H54 (cell line): Measurements from ENCODE around the gene HOXD10.

Experiments
- DNase-seq: peaks from one replicate; pipeline ENCODE4 v3.0.0; 2011; ENCODE audit warnings: low spot score, mixed read lengths; ENCODE audit not compliant: insufficient read length
- FAIRE-seq: peaks from 3 replicates; lab custom pipeline; 2011; peaks lifted over from hg19 to GRCh38; lab: Jason Lieb, UNC
- POLR2A ChIP-seq: IDR thresholded peaks from 2 replicates; pipeline ENCODE4 v1.6.1; 2011; ENCODE audit warnings: low read depth, mild to moderate bottlenecking, low read length

Gene HOXD10

GRCh38 chr2:176151442-176152287 lies 35.1 kb downstream of the HOXD10 start, which contains the start of gene HOXD4:
Gene HOXD4 (plus strand): TSS chr2:176151550. CDS start chr2:176151634, 84 bp downstream.
- DNase-seq (no peak), FAIRE-seq (no peak)
- TF ChIP-seq POLR2A: no peak

- DNase-seq (no peak), FAIRE-seq (no peak)
- TF ChIP-seq POLR2A: no peak
Observed at GRCh38 chr2:176152350-176153181, 36.0 kb downstream of the HOXD10 start.

GRCh38 chr2:176154576-176155252 lies 38.1 kb downstream of the HOXD10 start:
- DNase-seq: no peak
- no peak for FAIRE-seq
- TF ChIP-seq POLR2A: no peak

GRCh38 chr2:176155356-176156044 lies 38.9 kb downstream of the HOXD10 start:
- TF ChIP-seq POLR2A: no peak
- FAIRE-seq (no peak), DNase-seq (no peak)

- no peak for TF ChIP-seq POLR2A
- no peak for DNase-seq
- no peak for FAIRE-seq
Observed at GRCh38 chr2:176156301-176156806, 39.8 kb downstream of the HOXD10 start.

GRCh38 chr2:176156807-176157498 lies 40.4 kb downstream of the HOXD10 start, which contains the start of gene HOXD3:
Gene HOXD3 (plus strand): TSS chr2:176157307. CDS start chr2:176169115, 11,808 bp downstream.
- DNase-seq (no peak), FAIRE-seq (no peak)
- TF ChIP-seq POLR2A: no peak

- no peak for TF ChIP-seq POLR2A
- DNase-seq: no peak
- FAIRE-seq: no peak
Observed at GRCh38 chr2:176157499-176158185, 41.1 kb downstream of the HOXD10 start.

GRCh38 chr2:176158186-176158591 lies 41.6 kb downstream of the HOXD10 start:
- DNase-seq: no peak
- no peak for TF ChIP-seq POLR2A
- FAIRE-seq: no peak

- no peak for TF ChIP-seq POLR2A
- DNase-seq (no peak), FAIRE-seq (no peak)
Observed at GRCh38 chr2:176158855-176159662, 42.5 kb downstream of the HOXD10 start.

GRCh38 chr2:176159663-176160250 lies 43.2 kb downstream of the HOXD10 start:
- FAIRE-seq (no peak), DNase-seq (no peak)
- no peak for TF ChIP-seq POLR2A
